Astrocyte (in vitro differentiated cells and primary cell): Measurements from ENCODE around the gene SNX4.

ENCODE experiments used
- CTCF ChIP-seq: IDR thresholded peaks from 2 replicates; pipeline ENCODE4 v1.5.1; 2011; ENCODE audit warnings: low read depth, mild to moderate bottlenecking, inconsistent platforms, low read length, moderate library complexity; ENCODE audit not compliant: insufficient read depth
- EZH2 ChIP-seq: IDR thresholded peaks from 2 replicates; pipeline ENCODE4 v1.6.1; 2012; ENCODE audit warnings: mild to moderate bottlenecking, low read length, inconsistent platforms; ENCODE audit not compliant: insufficient read depth

GRCh38 chr3:125398952-125399351 lies 121.0 kb downstream of the SNX4 start:
- TF ChIP-seq EZH2: no peak
- no peak for TF ChIP-seq CTCF
